Measurements from ENCODE around the gene KAT8.

The KAT8 gene

GRCh38 chr16:31117384-31118222 lies at the start of gene KAT8:
Gene KAT8, plus strand, starts transcription at chr16:31117664. Its CDS starts 18 bp downstream, at chr16:31117682.
- DNase-seq, result peak; percentile 85

GRCh38 chr16:31071861-31072260 lies 45.6 kb upstream of the KAT8 start:
- DNase-seq, result no peak

GRCh38 chr16:31072540-31073141 lies 44.8 kb upstream of the KAT8 start:
- no peak for DNase-seq

GRCh38 chr16:31073142-31073969 lies 44.1 kb upstream of the KAT8 start:
- DNase-seq, result peak; percentile 26

GRCh38 chr16:31073970-31074813 lies 43.3 kb upstream of the KAT8 start, which contains the start of the genes ZNF646 and ZNF668:
Gene ZNF646, plus strand, starts transcription at chr16:31074422. Its CDS starts 1,903 bp downstream, at chr16:31076325.
Gene ZNF668, minus strand, starts transcription at chr16:31074240. Its CDS starts 9,781 bp downstream, at chr16:31064459.
- peak; percentile 95 for DNase-seq

GRCh38 chr16:31074814-31075183 lies 42.7 kb upstream of the KAT8 start:
- no peak for DNase-seq

- no peak for DNase-seq
Measured at GRCh38 chr16:31076319-31076718, 41.1 kb upstream of the KAT8 start.

GRCh38 chr16:31077024-31077423 lies 40.4 kb upstream of the KAT8 start:
- DNase-seq, result no peak

- no peak for DNase-seq
Measured at GRCh38 chr16:31077592-31078396, 39.7 kb upstream of the KAT8 start.

GRCh38 chr16:31078597-31079341 lies 38.7 kb upstream of the KAT8 start:
- no peak for DNase-seq

- DNase-seq, result no peak
Measured at GRCh38 chr16:31079342-31079944, 38.0 kb upstream of the KAT8 start.

GRCh38 chr16:31080035-31080629 lies 37.3 kb upstream of the KAT8 start:
- no peak for DNase-seq

- DNase-seq, result no peak
Measured at GRCh38 chr16:31080756-31081419, 36.6 kb upstream of the KAT8 start.

GRCh38 chr16:31081428-31082351 lies 35.8 kb upstream of the KAT8 start:
- DNase-seq, result no peak

- no peak for DNase-seq
Measured at GRCh38 chr16:31082368-31083045, 35.0 kb upstream of the KAT8 start.

- no peak for DNase-seq
Measured at GRCh38 chr16:31083081-31083480, 34.4 kb upstream of the KAT8 start.

GRCh38 chr16:31083556-31083955 lies 33.9 kb upstream of the KAT8 start:
- no peak for DNase-seq

GRCh38 chr16:31083981-31084380 lies 33.5 kb upstream of the KAT8 start:
- no peak for DNase-seq
